ENCODE data around the gene LYL1. TPM values are rescaled to one million over a fixed set of nuclear protein-coding genes. Genes with fewer than 3 reads are reported as not detected.

Gene LYL1
- total and polyA plus RNA-seq, 8 donors = 5.3 to 32.9 (median 9.9) TPM

GRCh38 chr19:13112555-13112954, 9.9 kb upstream of the LYL1 start:
- ATAC-seq (no peak), DNase-seq (no peak)
- H3K36me3 ChIP-seq = peaks cover 0 to 57% of the 10 kb centered on the region in 2 donors
- intact Hi-C loops (cut with DNase I) = no loop called here
- H3K9me3 ChIP-seq = no peaks in the 10 kb centered on the region
- peaks cover 8 to 21% of the 10 kb centered on the region in 2 donors for H3K4me1 ChIP-seq
- H3K4me3 ChIP-seq = no peak overlapping the region
- H3K27ac ChIP-seq = no peak overlapping the region
- H3K27me3 ChIP-seq = no peaks in the 10 kb centered on the region
- TF ChIP-seq CTCF (IDR thresholded peaks at IDR 0.05) = no peak

- intact Hi-C loops (cut with DNase I) = no loop called here
Observed at GRCh38 chr19:13110099-13110610, 7.5 kb upstream of the LYL1 start.

DNA sequence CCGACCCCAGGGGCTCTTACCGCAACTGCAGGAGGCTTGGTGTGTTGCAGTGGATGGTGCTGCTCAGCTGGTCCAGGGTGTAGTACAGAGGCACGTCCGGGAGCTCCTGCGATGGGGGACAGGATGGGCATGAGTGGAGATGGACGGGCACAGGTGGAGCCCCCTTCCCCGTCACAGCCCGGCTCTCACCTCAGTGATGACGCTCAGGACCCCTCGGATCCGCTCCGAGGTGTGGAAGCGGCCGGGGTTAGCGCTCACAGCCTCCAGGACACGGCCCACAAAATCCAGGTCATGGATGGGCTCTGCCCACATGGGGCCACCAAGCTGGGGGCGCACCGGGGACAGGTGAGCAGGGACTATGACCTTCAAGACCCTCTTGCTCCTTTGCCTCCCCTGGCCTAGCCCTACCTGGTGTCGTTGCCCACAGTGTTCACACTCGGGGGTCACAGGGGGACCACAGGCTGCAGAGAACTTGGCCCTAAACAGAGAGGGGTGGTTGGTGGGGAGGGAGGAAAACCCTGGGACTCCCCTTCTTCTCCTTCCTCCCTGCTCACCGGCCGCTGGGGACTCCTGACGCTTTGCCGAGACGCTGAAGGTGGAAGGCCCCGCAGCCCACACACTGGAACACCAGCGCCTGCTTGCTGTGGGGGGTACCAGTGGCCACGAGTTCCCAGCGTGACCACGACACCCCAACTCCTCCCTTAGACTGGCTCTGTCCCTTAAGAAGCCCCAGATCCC, 6.9 kb upstream of the LYL1 start:
- DNase-seq = no peak
- no peak for ATAC-seq
- no peak for TF ChIP-seq CTCF (IDR thresholded peaks at IDR 0.05)
- intact Hi-C loops (cut with DNase I) = no loop called here
- Histone ChIP-seq H3K27ac (no peak overlapping the region), H3K27me3 (no peaks in the 10 kb centered on the region), H3K36me3 (peaks cover 0 to 62% of the 10 kb centered on the region in 2 donors), H3K9me3 (no peaks in the 10 kb centered on the region), H3K4me1 (peaks cover 0 to 12% of the 10 kb centered on the region in 2 donors), H3K4me3 (no peak overlapping the region)

More at GRCh38 chr19:13110099-13110610, 7.5 kb upstream of the LYL1 start:
- no peak overlapping the region for H3K4me3 ChIP-seq
- no peaks in the 10 kb centered on the region for H3K27me3 ChIP-seq
- DNase-seq = no peak
- peaks cover 0 to 7% of the 10 kb centered on the region in 2 donors for H3K4me1 ChIP-seq
- no peaks in the 10 kb centered on the region for H3K9me3 ChIP-seq
- no peak for TF ChIP-seq CTCF (IDR thresholded peaks at IDR 0.05)
- no peak for ATAC-seq
- no peak overlapping the region for H3K27ac ChIP-seq
- peaks cover 0 to 64% of the 10 kb centered on the region in 2 donors for H3K36me3 ChIP-seq

DNA sequence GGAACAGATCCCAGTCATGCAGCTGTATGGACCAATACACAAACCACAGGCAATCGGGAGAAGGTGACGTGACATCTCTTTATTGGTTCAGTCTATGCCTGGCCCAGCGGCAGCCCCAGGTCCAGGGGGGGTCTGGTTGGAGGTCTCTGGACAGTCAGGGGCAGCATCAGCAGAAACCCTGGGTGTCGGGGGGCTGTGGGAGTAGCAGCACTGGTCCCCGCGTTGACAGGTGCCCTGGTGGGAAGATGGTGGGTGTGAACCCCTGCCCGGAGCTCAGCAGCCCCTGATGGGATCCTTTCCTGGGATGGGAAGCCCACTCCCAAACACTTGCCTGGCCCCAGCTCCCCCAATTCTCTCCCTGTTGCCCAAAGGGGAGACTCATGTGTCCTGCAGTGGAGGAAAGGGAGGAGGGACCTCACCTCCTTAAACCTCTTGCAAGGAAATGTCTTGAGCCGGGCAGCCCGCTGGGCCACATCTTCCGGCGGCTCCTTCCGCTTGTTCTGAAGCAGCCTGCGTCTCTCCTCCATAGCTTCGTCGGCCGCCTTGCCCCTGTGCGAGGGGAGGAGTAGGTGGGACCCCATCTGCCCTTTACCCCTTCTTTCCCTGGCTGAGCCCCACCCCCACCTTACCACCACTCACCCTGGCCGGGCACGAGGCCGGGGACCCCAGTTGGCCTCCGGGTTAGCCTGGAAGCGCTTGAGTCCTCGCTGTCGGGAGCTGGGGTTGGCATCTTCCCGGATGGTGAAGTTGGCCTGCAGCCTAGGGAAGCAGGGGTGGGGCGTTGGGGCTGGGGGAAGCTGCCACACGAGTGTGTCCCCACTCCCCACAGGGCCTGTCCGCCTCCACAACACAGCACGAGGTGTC, 2.4 kb upstream of the LYL1 start:
- Histone ChIP-seq H3K4me1 (peaks cover 13 to 48% of the 10 kb centered on the region in 2 donors), H3K27me3 (no peaks in the 10 kb centered on the region), H3K4me3 (peak overlapping the region in 1 of 2 donors; percentile 50), H3K36me3 (peaks cover 0 to 38% of the 10 kb centered on the region in 2 donors), H3K27ac (peak overlapping the region; percentile 82 to 98), H3K9me3 (no peaks in the 10 kb centered on the region)
- ATAC-seq (no peak), DNase-seq (peak in 1 of 4 donors; percentile 88)
- intact Hi-C loops (cut with DNase I) = no loop called here
- TF ChIP-seq CTCF (IDR thresholded peaks at IDR 0.05) = no peak

All from left lung (tissue), 10 donors.